MCF 10A (cell line): ENCODE data around the gene CXCR3. TPM values are rescaled to one million over a fixed set of nuclear protein-coding genes. Genes with fewer than 3 reads are reported as not detected.

Experiments used
- BruUV-seq: library from RNA; stranded (reverse); fragments of 400-500 nt; replicated peaks from 2 replicates; lab custom pipeline; 2021; lab: Mats Ljungman, UMichigan
- CTCF ChIA-PET: fragments of 300-600 bp; sonication (Branson Sonifier 250); formaldehyde crosslinking; extraction: SDS; loops from one replicate; lab custom pipeline; 2021; ENCODE audit warnings: antibody characterized with exemption, inconsistent platforms; lab: Yijun Ruan, JAX
- POLR2A ChIA-PET: fragments of 300-600, 350-650 bp; sonication (Branson Sonifier 250); formaldehyde crosslinking; extraction: SDS; loops from one replicate; lab custom pipeline; 2020; ENCODE audit warnings: antibody characterized with exemption, inconsistent platforms; lab: Yijun Ruan, JAX
- DNase-seq: peaks from one replicate; pipeline ENCODE4 v3.0.0-alpha.2; 2018; ENCODE audit not compliant: unreplicated experiment
- H3K27ac Mint-ChIP-seq: one replicate; pipeline ENCODE4 v1.8.0; 2022; ENCODE audit warnings: mild to moderate bottlenecking, low read depth, mixed read lengths; ENCODE audit not compliant: unreplicated experiment
- H3K27me3 Mint-ChIP-seq: one replicate; pipeline ENCODE4 v1.8.0; 2022; ENCODE audit warnings: mixed read lengths; ENCODE audit not compliant: insufficient read depth, unreplicated experiment
- H3K36me3 Mint-ChIP-seq: one replicate; pipeline ENCODE4 v1.8.0; 2022; ENCODE audit warnings: mild to moderate bottlenecking, moderate library complexity, mixed read lengths; ENCODE audit not compliant: insufficient read depth, unreplicated experiment
- H3K4me1 Mint-ChIP-seq: one replicate; pipeline ENCODE4 v1.8.0; 2022; ENCODE audit warnings: mixed read lengths; ENCODE audit not compliant: insufficient read depth, unreplicated experiment
- H3K4me3 Mint-ChIP-seq: one replicate; pipeline ENCODE4 v1.8.0; 2022; ENCODE audit warnings: mild to moderate bottlenecking, moderate library complexity, mixed read lengths; ENCODE audit not compliant: unreplicated experiment
- H3K9me3 Mint-ChIP-seq: one replicate; pipeline ENCODE4 v1.8.0; 2022; ENCODE audit warnings: mixed read lengths; ENCODE audit not compliant: unreplicated experiment
- CTCF ChIP-seq: fragments of 200-600 bp; IDR thresholded peaks from one replicate; pipeline ENCODE4 v1.8.0; 2022; ENCODE audit warnings: antibody characterized with exemption, mild to moderate bottlenecking; ENCODE audit not compliant: unreplicated experiment
- intact Hi-C: fragments of 100-400 bp; cut with micrococcal nuclease; formaldehyde crosslinking; loops from 2 replicates; pipeline ENCODE4 v1.14.1; 2022
- total RNA-seq: library from RNA; stranded (reverse); gene quantifications from 2 replicates; pipeline ENCODE4 v1.2.3, GENCODE V29; 2022

The CXCR3 gene
- total RNA-seq, 1 experiment from 2014 or later, result not detected

- H3K27ac Mint-ChIP-seq, result no peak overlapping the region
- CTCF ChIA-PET, result no interaction called here
- intact Hi-C loops, result no loop called here
- peaks cover 6% of the 10 kb centered on the region for H3K36me3 Mint-ChIP-seq
- H3K27me3 Mint-ChIP-seq, result peaks cover 34% of the 10 kb centered on the region
- H3K9me3 Mint-ChIP-seq, result no peaks in the 10 kb centered on the region
- no peak for DNase-seq
- H3K4me1 Mint-ChIP-seq, result no peaks in the 10 kb centered on the region
- POLR2A ChIA-PET, result no interaction called here
- TF ChIP-seq CTCF, result no peak
- BruUV-seq, result no TSS peak
- no peak overlapping the region for H3K4me3 Mint-ChIP-seq
Measured at GRCh38 chrX:71586929-71587328, 31.4 kb downstream of the CXCR3 start.

- H3K36me3 Mint-ChIP-seq, result peaks cover 33% of the 10 kb centered on the region
- H3K4me3 Mint-ChIP-seq, result no peak overlapping the region
- intact Hi-C loops, result no loop called here
- no peak overlapping the region for H3K27ac Mint-ChIP-seq
- no TSS peak for BruUV-seq
- CTCF ChIA-PET, result no interaction called here
- no peak for TF ChIP-seq CTCF
- no peaks in the 10 kb centered on the region for H3K9me3 Mint-ChIP-seq
- H3K4me1 Mint-ChIP-seq, result no peaks in the 10 kb centered on the region
- no peak for DNase-seq
- POLR2A ChIA-PET, result interaction anchor here (1.4 kb wide), 1 partner anchor 112 kb away, joined by 3 read pairs; no protein-coding TSS in a partner anchor
- H3K27me3 Mint-ChIP-seq, result peaks cover 30% of the 10 kb centered on the region
Measured at GRCh38 chrX:71581210-71581609, 37.1 kb downstream of the CXCR3 start.

GRCh38 chrX:71579990-71580380, 38.3 kb downstream of the CXCR3 start:
- no TSS peak for BruUV-seq

More at GRCh38 chrX:71579990-71580380, 38.3 kb downstream of the CXCR3 start:
- Mint-ChIP-seq H3K27ac (peak overlapping the region; percentile 61), H3K27me3 (peaks cover 33% of the 10 kb centered on the region), H3K36me3 (peaks cover 43% of the 10 kb centered on the region), H3K4me1 (no peaks in the 10 kb centered on the region), H3K4me3 (no peak overlapping the region), H3K9me3 (no peaks in the 10 kb centered on the region)
- ChIA-PET POLR2A (no interaction called here), CTCF (interaction anchor here (0.6 kb wide), 1 partner anchor 700 kb away, joined by 3 read pairs; no protein-coding TSS in a partner anchor)
- intact Hi-C loops, result no loop called here
- no peak for TF ChIP-seq CTCF
- no peak for DNase-seq
